Thyroid gland (tissue), 4 donors: ENCODE measurements around the gene PPP1R9A.

Source experiments
- CTCF ChIP-seq, 6 experiments: fragments of 200-600 bp in 3 of 6; fragments of 450-650 bp in 3 of 6; sonication (generic) in 3 of 6; IDR thresholded peaks; one replicate each; pipeline ENCODE4 v1.5.1; 2016 to 2019; ENCODE audit warnings: antibody characterized with exemption in 6 of 6, mild to moderate bottlenecking in 2 of 6, inconsistent platforms in 1 of 6, moderate library complexity in 1 of 6
- POLR2A ChIP-seq, 2 donors: fragments of 450-650 bp; IDR thresholded peaks; one replicate each; pipeline ENCODE4 v1.6.1; 2017; ENCODE audit warnings: antibody characterized with exemption in 2 of 2, mild to moderate bottlenecking in 2 of 2, moderate library complexity in 1 of 2

GRCh38 chr7:94939395-94939794 is 32.0 kb downstream of the PPP1R9A start:
- TF ChIP-seq CTCF (IDR thresholded peaks at IDR 0.05) (no peak), POLR2A (IDR thresholded peaks at IDR 0.05) (no peak)
